SU-DHL-6 (cell line): ENCODE results near the gene EPHB6.

ENCODE experiments used
- H2AFZ ChIP-seq: fragments of 200-600 bp; sonication (generic); 2 replicates; pipeline ENCODE4 v1.6.1; 2014; ENCODE audit warnings: low read depth, mild to moderate bottlenecking, moderate library complexity, mixed read lengths, antibody characterized with exemption, low read length; ENCODE audit not compliant: severe bottlenecking
- H3F3A ChIP-seq: fragments of 200-600 bp; shearing (Covaris generic); 2 replicates; pipeline ENCODE4 v1.6.0; 2016; ENCODE audit warnings: antibody characterized with exemption, mild to moderate bottlenecking; ENCODE audit not compliant: insufficient read depth
- H3K27ac ChIP-seq: fragments of 200-600 bp; sonication (generic); 2 replicates; pipeline ENCODE4 v1.5.1; 2016; ENCODE audit warnings: low read depth, mild to moderate bottlenecking, low read length, moderate library complexity, mixed read lengths
- H3K27me3 ChIP-seq: fragments of 200-600 bp; sonication (generic), shearing (Covaris generic); 2 replicates; pipeline ENCODE4 v1.6.0; 2014; ENCODE audit warnings: mild to moderate bottlenecking, low read length
- H3K36me3 ChIP-seq: fragments of 200-600 bp; sonication (generic); 2 replicates; pipeline ENCODE4 v1.6.1; 2014; ENCODE audit warnings: mild to moderate bottlenecking, low read length, mixed read lengths
- H3K4me2 ChIP-seq: fragments of 300-600, 200-600 bp; shearing (Covaris generic), sonication (generic); 2 replicates; pipeline ENCODE4 v1.6.0; 2014; ENCODE audit warnings: low read length, low read depth, mild to moderate bottlenecking; ENCODE audit not compliant: poor library complexity, severe bottlenecking
- H3K4me3 ChIP-seq: fragments of 200-600 bp; sonication (generic); 2 replicates; pipeline ENCODE4 v1.5.1; 2014; ENCODE audit warnings: antibody characterized with exemption, low read length, mild to moderate bottlenecking, mixed read lengths; ENCODE audit not compliant: insufficient read depth, poor library complexity, severe bottlenecking
- H3K79me2 ChIP-seq: fragments of 200-600 bp; sonication (generic); 2 replicates; pipeline ENCODE4 v1.6.1; 2014; ENCODE audit warnings: mild to moderate bottlenecking, low read length, moderate library complexity; ENCODE audit not compliant: insufficient read depth
- H3K9ac ChIP-seq: fragments of 200-600 bp; sonication (generic); 2 replicates; pipeline ENCODE4 v1.7.0; 2014; ENCODE audit warnings: mild to moderate bottlenecking, low read length
- H3K9me2 ChIP-seq: fragments of 200-600 bp; sonication (generic); replicated peaks from 2 replicates; pipeline ENCODE4 v1.6.1; 2014; ENCODE audit warnings: low read length; ENCODE audit not compliant: insufficient read depth
- H3K9me3 ChIP-seq: fragments of 200-600 bp; sonication (generic); 2 replicates; pipeline ENCODE4 v1.6.1; 2014; ENCODE audit warnings: low read length, mixed read lengths; ENCODE audit not compliant: insufficient read depth
- H4K20me1 ChIP-seq: fragments of 200-600 bp; sonication (generic); 2 replicates; pipeline ENCODE4 v1.6.1; 2014; ENCODE audit warnings: low read depth, mild to moderate bottlenecking, antibody characterized with exemption, low read length, moderate library complexity, mixed read lengths
- EZH2phosphoT487 ChIP-seq: fragments of 200-600 bp; sonication (generic), shearing (Covaris generic); conservative IDR thresholded peaks from 2 replicates; pipeline ENCODE4 v1.6.1; 2018; ENCODE audit warnings: mild to moderate bottlenecking, antibody characterized with exemption, low read length, moderate library complexity, mixed read lengths
- TF ChIP-seq, protein P1 (sequence below): fragments of 200-600 bp; sonication (generic); IDR thresholded peaks from one replicate; pipeline ENCODE4 v1.5.1; 2017; ENCODE audit warnings: antibody characterized with exemption, mild to moderate bottlenecking, low read length, moderate library complexity; ENCODE audit not compliant: insufficient read depth, poor library complexity, severe bottlenecking

Gene EPHB6

DNA sequence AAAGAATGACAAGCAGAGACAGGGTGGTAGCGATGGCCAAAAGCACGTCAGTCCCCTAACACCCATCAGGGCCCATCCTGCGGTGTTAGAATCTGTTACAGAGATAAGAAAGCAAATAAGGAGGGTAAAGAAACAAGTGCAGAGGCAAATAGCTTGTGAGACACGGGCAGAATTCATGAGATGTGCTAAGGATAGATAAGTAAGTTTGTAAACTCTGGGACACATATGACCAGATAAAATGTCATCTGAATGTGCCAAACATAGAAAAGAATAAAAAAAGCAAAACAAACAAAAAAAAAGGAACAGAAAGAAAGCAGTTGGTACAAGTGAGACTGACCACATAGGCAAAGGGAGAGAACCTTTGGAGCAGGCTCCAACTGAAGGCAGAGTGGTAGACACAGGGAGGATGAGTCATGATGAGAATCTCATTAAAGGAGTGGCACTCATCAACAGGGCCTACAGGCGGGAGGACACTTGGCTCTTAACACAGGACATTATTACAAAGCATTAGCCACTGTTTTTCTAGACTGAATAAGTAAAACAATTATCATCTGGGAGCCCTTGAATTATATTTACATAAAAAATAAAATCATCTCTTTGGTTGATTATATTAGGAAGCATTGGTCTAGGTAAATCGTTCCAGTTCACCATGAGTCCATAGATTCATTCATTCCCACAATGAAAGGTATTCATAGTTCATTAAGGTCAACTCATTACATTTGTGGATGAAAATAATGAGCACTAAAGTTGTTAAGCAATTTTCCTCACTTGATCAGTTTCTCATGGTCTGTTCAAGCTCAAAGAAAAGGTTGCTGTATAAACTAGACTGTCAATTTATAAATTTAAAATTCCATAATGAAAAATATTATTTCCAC, 21.5 kb upstream of the EPHB6 start:
- H3F3A ChIP-seq: no peaks in the 10 kb centered on the region
- no peaks in the 10 kb centered on the region for H3K79me2 ChIP-seq
- no peaks in the 10 kb centered on the region for H3K27me3 ChIP-seq
- no peak overlapping the region for H3K4me3 ChIP-seq
- H3K36me3 ChIP-seq: no peaks in the 10 kb centered on the region
- no peak overlapping the region for H3K4me2 ChIP-seq
- no peaks in the 10 kb centered on the region for H3K9me3 ChIP-seq
- H4K20me1 ChIP-seq: no peaks in the 10 kb centered on the region
- H3K27ac ChIP-seq: no peak overlapping the region
- H2AFZ ChIP-seq: no peak overlapping the region
- H3K9ac ChIP-seq: no peak overlapping the region
- no peaks in the 10 kb centered on the region for H3K9me2 ChIP-seq
- TF ChIP-seq, protein P1, sequence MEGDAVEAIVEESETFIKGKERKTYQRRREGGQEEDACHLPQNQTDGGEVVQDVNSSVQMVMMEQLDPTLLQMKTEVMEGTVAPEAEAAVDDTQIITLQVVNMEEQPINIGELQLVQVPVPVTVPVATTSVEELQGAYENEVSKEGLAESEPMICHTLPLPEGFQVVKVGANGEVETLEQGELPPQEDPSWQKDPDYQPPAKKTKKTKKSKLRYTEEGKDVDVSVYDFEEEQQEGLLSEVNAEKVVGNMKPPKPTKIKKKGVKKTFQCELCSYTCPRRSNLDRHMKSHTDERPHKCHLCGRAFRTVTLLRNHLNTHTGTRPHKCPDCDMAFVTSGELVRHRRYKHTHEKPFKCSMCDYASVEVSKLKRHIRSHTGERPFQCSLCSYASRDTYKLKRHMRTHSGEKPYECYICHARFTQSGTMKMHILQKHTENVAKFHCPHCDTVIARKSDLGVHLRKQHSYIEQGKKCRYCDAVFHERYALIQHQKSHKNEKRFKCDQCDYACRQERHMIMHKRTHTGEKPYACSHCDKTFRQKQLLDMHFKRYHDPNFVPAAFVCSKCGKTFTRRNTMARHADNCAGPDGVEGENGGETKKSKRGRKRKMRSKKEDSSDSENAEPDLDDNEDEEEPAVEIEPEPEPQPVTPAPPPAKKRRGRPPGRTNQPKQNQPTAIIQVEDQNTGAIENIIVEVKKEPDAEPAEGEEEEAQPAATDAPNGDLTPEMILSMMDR: no peak
- no peak for TF ChIP-seq EZH2phosphoT487

DNA sequence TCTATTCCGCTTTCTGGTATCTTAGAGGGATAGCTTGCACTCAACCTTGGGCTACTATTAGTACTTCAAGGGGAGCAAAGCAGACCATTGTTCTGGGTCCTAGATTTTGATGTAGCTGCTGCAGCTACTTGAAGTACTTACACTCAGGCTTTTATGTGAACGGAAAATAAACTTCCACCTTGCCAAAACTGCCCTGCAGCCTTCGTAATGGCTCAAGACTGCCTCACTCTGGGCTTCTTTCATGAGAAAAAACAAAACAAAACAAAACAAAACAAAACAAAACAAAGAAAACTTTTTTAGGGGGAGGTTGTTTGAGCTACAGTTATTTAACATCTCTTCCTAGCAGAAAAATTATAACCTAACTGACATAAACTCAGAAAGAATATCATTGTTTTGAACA, 19.4 kb upstream of the EPHB6 start:
- Histone ChIP-seq H4K20me1 (no peaks in the 10 kb centered on the region), H3K9me3 (no peaks in the 10 kb centered on the region), H3K9ac (no peak overlapping the region), H3K36me3 (no peaks in the 10 kb centered on the region), H3K27me3 (no peaks in the 10 kb centered on the region), H3F3A (no peaks in the 10 kb centered on the region), H3K4me3 (no peak overlapping the region), H3K9me2 (no peaks in the 10 kb centered on the region), H3K27ac (no peak overlapping the region), H2AFZ (no peak overlapping the region), H3K4me2 (no peak overlapping the region), H3K79me2 (no peaks in the 10 kb centered on the region)
- no peak for TF ChIP-seq EZH2phosphoT487
- TF ChIP-seq, protein P1: no peak

DNA sequence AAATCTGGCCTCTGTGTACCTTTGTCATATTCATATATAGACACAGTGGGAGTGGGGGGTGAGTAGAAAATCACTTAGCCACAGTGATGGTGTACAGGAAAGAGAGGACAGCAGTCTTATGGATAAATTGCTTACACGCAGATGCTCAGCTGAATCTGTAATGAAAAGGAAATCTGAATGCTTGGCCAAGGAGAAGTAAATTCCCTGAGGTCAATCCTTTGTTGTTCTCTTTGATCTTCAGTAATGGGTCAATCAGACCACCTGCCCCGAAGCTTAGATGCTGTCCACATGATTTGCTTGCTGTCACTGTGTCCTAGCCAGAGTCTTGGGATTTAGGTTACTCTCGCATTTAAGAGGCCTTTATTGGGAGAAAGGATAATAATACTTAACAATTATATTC, 18.4 kb upstream of the EPHB6 start:
- H3F3A ChIP-seq: no peaks in the 10 kb centered on the region
- H3K79me2 ChIP-seq: no peaks in the 10 kb centered on the region
- H3K36me3 ChIP-seq: no peaks in the 10 kb centered on the region
- no peak overlapping the region for H3K4me2 ChIP-seq
- no peak for TF ChIP-seq EZH2phosphoT487
- TF ChIP-seq, protein P1: no peak
- no peak overlapping the region for H3K9ac ChIP-seq
- H2AFZ ChIP-seq: no peak overlapping the region
- H3K9me2 ChIP-seq: no peaks in the 10 kb centered on the region
- H3K27ac ChIP-seq: no peak overlapping the region
- no peaks in the 10 kb centered on the region for H4K20me1 ChIP-seq
- no peaks in the 10 kb centered on the region for H3K9me3 ChIP-seq
- H3K27me3 ChIP-seq: no peaks in the 10 kb centered on the region
- no peak overlapping the region for H3K4me3 ChIP-seq
